ENCODE measurements around the gene GREB1L.
A peak's percentile ranks its signal among the peaks of the same experiment; 100 is the strongest.
"Not testable (repeated sequence)": the region's sequence is repeated elsewhere in the genome, so short reads cannot be mapped to it uniquely, and the experiment has no call there.

The GREB1L gene

DNA sequence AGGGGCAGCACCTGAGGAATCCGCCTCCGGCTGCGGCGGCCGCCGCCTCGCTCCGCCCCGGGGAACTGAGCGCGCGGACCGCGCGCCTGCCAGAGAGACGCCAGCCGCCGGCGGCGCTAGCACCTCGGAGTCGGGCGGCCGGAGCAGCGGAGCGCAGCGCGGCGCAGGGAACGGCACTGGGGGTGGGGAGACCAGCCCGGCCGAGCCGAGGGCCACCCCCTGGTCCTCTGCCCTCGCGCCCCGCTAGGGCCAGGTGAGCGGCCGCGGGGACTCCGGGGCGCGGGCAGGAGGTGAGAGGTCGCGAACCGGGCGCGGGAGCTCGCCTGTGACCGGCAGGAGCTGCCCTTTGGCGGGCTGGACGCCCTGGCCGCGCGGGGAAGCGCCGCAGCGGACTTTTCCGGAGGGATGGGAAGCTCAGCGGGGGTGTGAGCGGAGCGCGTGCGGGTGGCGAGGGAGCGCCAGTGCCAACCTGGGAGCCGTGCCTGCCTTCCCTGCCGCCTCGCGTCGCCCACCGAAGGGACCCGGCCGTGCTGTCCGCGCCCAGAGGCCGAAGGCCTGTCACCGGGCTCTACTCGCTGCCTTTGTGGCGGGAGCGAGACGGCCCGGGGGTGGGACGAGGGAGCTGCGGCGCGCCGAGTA is at the start of gene GREB1L:
TSS of gene GREB1L (plus strand) at position 92 of the 639 bp plus-strand sequence. CDS start 141,287 bp downstream, outside the sequence.
- peak; percentile 52 for DNase-seq (ENCODE audit: low read depth)

DNA sequence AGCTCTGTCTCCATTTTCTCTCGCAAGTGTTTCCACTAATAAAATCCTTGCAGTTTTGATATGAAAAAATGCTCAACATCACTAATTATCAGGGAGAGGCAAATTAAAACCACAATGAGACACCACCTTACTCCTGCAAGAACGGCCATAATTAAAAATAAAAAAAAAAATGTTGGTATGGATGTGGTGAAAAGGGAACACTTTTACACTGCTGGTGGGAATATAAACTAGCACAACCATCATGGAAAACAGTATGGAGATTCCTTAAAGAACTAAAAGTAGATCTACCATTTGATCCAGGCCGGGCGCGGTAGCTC is 49.8 kb upstream of the GREB1L start:
- DNase-seq (ENCODE audit: low read depth), result no peak

DNA sequence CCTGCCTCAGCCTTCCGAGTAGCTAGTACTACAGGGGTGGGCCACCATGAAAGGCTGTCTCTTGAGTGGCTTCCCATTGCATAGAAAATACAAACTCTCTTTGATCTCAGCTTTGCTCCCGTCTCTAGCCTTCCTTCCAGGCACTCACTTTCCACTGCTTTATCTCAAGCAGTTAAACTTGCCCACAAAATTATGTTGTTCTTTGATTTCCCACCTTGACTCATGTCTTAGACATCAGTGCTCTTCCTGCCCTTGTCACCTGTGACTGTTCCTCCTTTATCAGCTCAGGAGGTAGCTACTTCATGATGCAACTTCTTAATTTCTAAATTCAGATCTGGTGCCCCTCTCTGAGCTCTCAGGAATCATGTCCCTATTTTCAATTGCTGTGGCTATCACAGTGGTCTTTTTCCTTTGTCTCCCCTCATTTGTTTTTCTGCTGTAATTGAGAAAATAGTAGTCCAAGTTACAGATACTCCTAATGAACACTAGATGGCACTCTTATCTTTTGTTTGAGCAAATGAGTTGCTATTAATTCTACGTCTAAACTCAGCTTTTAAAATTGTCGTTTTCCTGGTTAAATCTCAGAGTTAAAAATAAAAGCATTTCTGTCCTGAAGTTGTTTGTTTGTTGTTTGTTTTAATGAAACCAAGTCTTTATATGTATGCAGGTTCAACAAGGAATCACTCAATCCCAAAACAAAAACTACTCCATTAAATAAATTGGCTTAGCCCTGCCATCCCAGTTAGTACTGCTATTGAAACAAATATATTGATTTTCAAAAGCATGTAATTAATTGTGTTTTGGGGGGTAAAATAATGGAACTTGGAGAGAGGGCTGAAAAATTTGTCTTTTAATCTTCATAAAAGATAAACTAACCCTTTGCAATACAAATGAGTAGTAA is 46.9 kb upstream of the GREB1L start:
- DNase-seq (ENCODE audit: low read depth), result peak; percentile 28

DNA sequence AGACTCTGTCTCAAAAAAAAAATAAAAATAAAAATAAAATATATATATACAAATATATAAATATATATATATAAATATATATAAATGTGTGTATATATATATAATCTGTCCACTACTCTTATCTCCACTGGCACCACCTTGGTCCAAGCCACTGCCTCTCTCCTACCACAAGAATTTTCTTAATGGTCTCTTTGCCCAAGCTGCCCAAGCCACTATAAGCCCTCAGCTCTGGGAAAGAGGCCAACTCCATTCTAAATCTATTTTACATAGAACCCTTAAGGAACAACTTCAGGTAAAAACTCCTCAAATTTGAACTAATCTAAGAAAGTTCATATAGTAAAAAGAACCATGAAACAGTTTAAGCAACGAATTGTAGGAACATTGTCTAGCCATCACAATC is 45.6 kb upstream of the GREB1L start:
- DNase-seq (ENCODE audit: low read depth), result no peak

DNA sequence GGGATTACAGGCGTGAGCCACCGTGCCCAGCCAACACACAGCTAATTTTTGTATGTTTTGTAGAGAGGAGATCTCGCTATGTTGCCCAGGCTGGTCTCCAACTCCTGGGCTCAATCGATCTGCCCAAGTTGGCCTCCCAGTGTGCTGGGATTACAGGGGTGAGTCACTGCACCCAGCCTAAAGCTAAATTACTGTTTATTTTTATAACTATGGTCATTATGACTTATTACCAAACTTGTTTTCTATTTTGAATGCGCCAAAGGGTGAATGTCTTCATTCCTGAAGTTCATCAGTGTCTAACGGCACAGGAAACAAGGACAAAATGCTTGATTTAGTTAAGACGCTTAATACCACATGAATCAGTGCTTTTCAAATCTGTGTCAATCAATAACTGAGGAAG is 38.9 kb upstream of the GREB1L start:
- DNase-seq (ENCODE audit: low read depth), result no peak

DNA sequence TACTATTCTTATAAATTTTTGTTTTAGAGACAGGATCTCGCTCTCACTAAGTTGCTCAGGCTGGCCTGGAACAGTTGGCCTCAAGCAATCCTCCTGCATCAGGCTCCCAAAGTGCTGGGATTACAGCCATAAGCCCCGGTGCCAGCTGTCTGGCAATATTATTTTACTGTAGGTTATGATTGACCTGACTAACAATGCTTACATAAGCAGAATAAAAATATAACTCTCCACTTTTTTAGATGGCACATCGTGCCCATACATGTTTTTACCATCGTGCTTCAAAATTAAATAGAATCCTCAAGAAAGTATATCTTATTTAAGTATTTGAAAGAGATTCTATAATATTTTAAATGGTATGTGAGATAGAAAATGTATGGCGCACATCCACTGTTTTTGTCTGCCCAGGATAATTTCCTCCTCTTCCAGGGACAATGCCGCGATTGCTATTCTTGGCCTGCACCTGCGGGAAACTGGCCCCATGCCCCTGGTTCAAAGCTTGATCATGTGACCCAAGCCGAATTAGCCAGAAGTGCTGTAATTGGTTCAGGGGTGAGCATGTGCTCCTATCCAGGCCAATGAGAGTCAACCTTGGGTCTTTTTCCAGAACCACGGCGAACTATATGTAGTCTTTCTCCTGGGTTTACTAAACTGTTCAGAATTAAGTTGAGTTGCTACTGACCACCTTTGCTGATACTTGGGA is 38.3 kb upstream of the GREB1L start:
- DNase-seq (ENCODE audit: low read depth), result no peak

DNA sequence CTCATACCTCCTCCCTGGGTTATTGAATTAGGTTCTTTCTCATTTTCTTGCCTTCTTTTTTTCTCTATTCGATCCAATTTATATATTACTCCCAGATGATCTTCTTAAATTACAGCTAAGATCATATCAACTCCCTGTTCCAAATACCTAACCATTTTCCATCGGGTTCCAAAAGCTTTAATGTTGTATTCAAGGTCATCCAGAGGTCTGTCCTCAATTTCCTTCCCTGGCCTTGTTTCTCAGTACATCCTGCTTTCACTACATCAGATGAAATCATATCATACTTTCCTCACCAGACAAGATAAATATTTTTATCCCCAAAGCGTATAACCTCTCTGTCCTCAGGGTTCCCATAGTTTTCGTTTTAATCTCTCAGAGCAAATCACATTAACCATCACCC is 36.3 kb upstream of the GREB1L start:
- no peak for DNase-seq (ENCODE audit: low read depth)

DNA sequence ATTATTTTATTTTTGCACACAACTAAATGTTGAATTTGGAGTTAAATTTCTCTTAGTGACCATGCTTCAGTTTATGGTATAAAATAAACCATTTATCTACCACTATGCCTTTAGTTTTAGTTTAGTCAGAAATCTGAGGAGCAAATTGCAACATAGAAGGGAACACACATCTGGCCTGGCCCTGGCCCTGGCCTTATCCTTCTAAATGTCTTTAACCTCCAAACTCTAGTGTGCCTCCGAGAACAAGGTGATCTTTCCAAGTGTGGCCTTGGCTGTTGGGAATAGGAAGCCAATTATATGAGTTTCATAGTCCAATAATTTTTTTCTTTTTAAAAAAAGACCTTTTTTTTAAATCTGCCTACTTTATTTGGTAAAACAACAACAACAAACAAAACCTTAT is 31.8 kb upstream of the GREB1L start:
- no peak for DNase-seq (ENCODE audit: low read depth)

DNA sequence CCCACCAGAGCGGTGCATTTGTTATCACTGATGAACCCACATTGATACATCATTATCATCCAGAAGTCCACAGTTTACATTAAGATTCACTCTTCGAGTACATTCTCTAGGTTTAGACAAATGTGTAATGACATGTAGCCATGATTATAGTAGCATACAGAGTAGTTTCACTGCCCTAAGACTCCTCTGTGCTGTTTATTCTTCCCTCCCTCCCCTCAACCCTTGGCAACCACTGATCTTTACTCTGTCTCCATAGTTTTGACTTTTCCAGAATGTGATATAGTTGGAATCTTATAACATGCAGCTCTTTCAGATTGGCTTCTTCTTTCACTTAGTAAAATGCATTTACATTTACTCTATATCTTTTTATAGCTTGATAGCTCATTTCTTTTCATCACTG is 31.2 kb upstream of the GREB1L start:
- DNase-seq (ENCODE audit: low read depth), result no peak

DNA sequence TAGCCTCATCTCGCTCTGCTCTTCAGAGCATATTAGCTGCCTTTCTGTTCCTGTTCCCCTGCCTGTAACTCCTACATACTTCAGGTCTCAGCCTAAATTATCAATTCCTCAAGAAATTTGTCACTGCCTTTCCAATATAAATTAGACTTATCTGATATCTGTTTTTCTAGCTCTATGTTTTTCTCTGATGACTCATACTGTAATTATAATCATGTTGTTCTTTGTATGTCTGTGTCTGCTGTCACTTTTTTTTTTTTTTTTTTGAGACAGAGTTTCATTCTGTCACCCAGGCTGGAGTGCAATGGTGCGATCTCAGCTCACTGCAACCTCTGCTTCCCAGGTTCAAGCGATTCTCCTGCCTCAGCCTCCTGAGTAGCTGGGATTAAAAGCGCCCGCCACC is 27.6 kb upstream of the GREB1L start:
- DNase-seq (ENCODE audit: low read depth), result not testable (repeated sequence)

DNA sequence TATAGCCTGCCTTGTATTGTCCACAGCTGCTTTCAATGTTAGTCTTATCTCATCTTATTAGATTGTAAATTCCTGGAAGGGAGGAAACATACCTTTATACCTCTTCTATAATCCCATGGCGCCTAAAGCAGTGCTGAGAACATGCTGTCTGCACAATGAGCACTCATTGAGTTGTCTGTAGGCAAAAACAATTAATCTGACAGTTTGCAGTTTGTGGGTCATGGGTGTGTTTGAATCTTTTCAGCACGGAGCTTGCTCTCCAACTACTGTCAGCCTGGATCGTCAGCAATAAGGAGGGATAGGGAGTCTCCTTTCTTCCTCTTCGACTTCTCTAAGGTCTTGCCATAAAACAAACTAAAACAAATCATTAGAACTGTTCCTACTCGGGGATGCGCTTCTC is 26.5 kb upstream of the GREB1L start:
- DNase-seq (ENCODE audit: low read depth), result no peak

DNA sequence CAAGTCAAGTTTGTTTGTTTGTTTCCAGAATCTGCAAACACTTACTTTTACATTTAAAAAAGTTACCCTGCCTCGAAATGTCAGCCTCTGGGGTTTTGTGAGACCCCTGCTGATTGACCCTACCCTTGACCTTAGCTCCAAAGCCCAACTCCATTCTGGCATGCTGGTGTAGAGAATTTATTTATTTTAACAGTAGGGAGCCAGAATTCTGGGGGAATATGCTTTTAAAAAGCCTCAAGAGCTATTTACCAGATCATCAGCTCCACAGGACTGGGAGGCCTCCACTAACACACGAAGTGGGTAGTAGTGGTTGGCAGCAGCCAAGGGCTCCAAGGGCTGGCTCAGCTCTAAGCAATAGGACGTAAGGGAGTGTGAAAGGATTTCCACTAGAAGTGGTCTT is 23.2 kb upstream of the GREB1L start:
- DNase-seq (ENCODE audit: low read depth), result no peak

DNA sequence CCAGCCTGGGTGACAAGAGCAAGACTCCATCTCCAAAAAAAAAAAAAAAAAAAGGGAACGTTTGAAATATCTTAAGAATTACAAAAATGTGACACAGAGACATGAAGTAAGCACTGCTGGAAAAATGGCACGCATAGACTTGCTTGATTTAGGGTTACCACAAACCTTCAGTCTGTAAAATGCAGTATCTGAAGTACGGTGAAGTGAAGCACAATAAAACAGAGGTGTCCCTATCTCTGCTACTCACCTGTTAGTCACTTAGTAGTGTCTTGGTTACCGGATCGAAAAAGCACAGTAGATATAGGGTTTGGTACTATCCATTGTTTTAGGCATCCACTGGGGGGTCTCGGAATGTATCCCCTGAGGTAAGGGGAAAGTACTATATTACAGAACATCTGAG is 11.6 kb upstream of the GREB1L start:
- no peak for DNase-seq (ENCODE audit: low read depth)

DNA sequence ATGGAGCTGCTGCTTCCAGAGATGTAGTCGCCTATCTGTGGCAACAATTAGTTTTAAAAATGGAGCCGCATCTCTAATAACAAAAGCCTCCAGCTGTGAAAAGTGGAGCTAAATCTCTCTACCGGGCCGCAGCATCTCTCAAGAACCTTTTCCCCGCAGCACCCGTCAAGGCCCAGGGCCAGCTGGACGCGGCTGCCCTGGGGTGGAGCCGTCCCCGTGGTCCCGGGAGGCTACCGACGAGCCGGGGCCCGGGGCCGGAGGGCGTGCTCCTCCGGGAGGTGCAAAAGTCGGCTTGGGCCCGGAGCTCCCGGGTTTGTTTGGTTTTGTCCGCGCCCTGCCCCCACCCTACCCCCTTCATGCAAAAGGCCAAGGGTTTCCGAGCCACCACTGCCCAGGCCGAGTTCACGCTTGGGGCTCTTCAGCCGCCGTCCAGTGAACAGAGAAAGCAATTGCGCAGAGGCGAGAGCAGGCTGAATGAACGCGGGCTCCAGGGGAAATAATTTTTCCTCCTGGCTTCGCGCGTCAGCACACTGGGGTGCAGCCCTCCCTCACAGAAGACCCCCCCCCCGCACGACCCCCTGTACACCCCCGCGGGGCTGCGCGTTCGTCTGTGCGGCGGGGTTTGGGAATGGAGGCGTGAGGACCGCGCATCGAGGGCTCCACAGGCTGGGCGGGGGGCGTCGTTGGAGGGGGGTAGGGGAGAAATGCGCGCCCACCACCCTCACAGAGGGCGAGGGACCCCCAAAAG is 557 bp upstream of the GREB1L start:
- no peak for DNase-seq (ENCODE audit: low read depth)

DNA sequence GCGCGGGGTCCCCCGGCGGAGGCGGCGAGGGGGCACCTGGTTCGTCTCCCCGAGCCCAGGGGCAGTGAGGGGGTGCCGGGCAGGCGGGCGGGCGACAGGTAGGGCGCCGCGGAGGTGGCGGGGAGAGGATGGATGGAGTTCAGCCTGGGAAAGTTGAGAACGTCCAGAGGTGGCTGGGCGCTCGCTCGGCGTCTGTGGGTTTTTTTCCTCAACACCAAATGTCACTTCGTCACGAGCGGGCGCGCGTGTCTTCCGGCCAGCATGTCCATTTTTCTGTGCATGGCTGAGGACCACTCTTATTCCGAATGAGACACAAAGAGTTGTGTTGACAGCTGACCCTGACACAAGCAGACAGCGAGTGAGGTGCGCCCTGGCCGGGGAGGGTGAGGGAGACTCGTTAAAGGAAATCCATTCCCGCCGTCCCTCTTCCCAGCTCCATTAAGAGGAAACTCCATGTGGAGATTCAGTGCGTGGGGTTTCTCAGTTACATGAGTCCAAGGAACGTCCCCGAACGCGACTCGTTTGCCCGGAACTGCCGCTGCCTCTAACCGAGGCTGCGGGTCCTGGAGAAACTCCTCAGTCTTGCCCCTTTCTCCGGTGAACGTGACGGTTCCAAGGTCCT is 859 bp downstream of the GREB1L start:
- DNase-seq (ENCODE audit: low read depth), result peak; percentile 8

DNA sequence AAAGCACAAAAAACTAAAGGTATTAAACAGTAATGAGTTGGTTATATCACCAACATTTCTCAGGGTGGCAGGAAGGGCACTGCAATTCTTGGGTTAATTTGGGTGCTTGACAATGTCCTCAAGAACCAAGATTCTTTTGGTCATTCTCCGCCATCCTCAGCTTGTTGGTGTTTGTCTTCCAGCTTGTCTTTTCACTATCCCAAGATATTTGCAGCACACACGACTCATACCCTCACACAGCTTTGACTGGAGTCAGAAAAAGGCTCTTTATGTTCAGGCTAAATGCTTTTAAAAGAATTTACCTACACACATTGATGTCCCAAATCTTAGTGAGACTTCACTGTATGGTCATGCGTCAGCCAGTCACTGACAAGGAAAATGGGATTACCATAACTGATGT is 12.5 kb downstream of the GREB1L start:
- DNase-seq (ENCODE audit: low read depth), result no peak

DNA sequence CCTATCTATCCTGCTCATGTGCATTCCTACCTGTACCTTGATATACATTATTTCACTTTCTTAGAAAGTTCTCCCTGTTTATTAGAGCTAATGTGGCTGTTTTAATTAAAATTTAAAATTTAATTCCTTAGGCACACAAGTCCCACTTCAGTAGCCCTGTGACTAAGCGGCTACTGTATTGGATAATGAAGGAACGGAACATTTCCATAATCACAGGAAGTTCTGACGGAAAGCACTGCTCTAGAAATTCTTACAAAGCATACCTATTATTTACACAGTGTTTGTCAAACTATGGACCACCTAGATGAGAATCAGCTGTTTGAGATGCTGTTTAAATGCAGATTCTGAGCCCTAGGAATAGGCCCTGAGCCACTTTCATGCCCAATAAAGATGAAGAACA is 13.2 kb downstream of the GREB1L start:
- no peak for DNase-seq (ENCODE audit: low read depth)

DNA sequence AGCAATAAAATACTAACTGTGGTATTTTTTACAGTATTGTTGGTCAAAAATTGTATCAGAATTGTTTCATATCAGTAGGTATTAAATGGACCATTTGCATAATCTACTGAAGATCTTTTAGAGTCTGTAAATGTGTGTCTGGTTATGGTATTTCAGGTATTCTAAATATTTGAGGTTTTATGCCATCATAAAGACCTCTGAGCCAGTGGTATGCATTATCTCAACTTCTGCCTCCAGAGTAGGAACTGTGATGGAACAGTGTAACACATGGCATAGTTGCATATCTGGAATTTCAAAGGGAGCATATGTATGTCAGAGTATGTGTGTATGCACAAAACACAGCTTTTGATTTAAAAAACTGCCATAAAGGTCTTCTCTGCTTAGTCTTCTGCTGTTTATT is 15.4 kb downstream of the GREB1L start:
- peak; percentile 41 for DNase-seq (ENCODE audit: low read depth)

DNA sequence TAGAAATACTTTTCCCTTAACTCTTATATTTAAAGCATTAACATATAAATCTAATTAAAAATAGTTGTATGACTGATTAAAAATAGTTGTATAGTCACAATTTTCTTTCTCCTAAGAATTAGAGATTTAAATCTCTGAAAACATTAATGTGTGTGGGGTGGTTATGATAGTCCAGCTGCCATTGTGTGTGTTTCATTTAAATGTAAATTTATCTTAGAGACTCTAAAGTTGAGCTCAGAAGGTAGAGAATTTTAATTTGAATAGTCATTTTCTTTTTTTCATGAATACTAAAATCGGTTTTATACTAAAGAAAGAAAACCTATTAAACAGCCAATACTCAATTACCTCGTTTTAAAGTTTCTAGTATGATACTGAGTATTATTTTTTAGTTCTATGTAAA is 18.6 kb downstream of the GREB1L start:
- no peak for DNase-seq (ENCODE audit: low read depth)

DNA sequence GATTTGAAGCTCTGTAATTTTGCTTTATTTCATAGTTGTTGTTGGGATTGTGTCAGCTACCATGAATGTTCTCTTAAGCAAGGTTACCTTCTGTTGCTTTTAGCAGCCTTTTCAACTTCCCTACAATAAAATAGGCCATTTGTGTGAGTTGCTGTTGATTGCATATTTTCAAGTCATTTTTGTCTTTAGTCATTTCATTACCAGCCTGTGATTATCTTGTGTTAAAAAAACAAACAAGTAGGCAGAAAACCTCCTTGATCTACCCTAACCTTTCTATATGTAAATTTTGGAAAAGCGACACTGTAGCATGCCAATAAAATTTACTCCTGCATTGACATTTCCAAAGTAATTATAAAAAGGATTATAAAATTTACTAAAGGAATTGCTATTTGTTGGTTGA is 19.3 kb downstream of the GREB1L start:
- no peak for DNase-seq (ENCODE audit: low read depth)

DNA sequence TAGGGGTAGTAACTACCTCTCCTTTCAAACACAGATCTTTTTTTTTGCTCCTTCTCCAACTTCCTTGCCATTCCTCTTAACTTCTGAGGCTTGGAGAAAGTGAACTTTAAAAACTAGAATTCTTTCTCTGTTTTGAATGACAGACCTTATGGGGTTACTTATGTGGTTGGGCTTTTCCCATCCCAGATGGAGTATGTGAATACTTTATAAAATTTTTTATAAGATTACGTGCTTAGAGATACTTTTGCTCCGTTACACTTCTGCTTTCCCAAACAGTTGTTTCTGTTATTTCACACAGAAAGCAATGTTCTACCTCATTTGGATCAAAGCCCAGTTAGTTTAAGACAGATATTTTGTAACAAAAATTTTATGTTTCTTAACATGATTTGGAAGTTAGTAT is 20.2 kb downstream of the GREB1L start:
- no peak for DNase-seq (ENCODE audit: low read depth)

DNA sequence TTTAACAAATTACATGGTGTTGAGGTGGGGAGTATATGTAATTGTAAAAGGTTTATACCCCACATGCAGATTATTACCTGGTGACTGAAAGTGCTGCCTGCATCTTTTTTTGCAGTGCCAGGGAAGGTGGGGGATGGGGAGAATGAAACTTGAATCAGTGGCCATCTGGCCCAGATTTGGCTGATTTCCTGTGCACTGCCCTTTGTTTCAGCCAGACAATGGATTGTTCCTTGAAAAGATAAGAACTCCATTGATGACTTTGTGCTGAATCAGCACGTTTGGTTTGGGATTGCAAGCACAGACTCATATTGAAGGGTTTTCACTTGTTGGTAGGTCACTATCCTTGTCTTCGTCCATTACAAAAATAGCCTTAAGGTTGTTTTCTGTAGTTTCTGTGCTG is 20.9 kb downstream of the GREB1L start:
- DNase-seq (ENCODE audit: low read depth), result no peak
